ENCODE measurements around the gene NFAM1. TPM values are rescaled to one million over a fixed set of nuclear protein-coding genes. Genes with fewer than 3 reads are reported as not detected.

Gene NFAM1
- total RNA-seq, 2 donors from 2014 or later, result 0.74 to 3.5 TPM

DNA sequence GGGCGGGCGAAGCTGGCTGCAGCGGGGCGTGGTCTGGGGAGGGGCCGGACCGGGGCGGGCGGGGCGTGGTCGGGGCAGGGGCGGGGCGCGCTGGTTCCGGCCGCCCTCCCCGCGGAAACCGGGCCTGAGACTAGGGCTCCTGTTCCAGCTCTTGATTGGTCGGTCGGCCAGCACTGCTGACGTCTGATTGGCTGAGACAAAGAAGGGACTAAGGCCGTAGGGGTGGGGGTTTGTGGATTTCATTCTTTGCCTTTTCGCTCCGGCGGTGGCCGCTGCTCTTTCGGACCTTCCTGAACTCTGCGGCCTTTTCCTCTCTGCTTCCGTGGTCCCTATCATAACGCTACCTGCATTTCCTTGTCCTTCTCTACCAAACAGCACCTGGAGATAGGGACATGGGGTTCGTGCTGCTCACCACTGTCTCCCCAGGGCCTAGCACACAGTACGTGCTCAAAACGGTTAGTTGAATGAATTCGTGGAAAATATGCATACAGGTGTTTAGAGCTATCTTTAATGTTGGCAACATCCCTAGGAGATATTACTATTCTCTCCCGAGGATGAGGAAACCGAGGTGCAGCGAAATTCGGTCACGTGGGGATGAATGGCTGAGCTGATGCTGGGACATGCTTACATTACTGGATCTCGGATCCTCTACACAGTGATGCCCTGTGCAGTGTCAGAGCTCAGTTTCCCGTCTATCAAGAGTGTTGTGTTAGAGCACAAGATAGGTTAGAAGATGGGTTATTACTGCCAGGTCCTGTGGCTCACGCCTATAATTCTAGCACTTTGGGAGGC, 62.8 kb downstream of the NFAM1 start:
- H3K27ac ChIP-seq, result peak overlapping the region in 1 of 2 donors; percentile 57
- peak; percentile 96 for DNase-seq (ENCODE audit: low spot score)
- H3K27me3 ChIP-seq, result no peaks in the 10 kb centered on the region
- H3K4me1 ChIP-seq, result peaks cover 0 to 40% of the 10 kb centered on the region in 2 donors
- H3K4me3 ChIP-seq, result peak overlapping the region; percentile 46 to 63
- no peaks in the 10 kb centered on the region for H3K9me3 ChIP-seq
- H3K36me3 ChIP-seq, result no peaks in the 10 kb centered on the region
- TF ChIP-seq CTCF (IDR thresholded peaks at IDR 0.05), result no peak

- Histone ChIP-seq H3K27ac (peak overlapping the region in 1 of 2 donors; percentile 61), H3K36me3 (no peaks in the 10 kb centered on the region), H3K4me3 (peak overlapping the region; percentile 46 to 63), H3K27me3 (no peaks in the 10 kb centered on the region), H3K9me3 (no peaks in the 10 kb centered on the region), H3K4me1 (peaks cover 0 to 40% of the 10 kb centered on the region in 2 donors)
- no peak for TF ChIP-seq CTCF (IDR thresholded peaks at IDR 0.05)
- DNase-seq (ENCODE audit: low spot score), result no peak
Observed at GRCh38 chr22:42368379-42369249, 63.6 kb downstream of the NFAM1 start.

- Histone ChIP-seq H3K4me1 (peaks cover 0 to 40% of the 10 kb centered on the region in 2 donors), H3K9me3 (no peaks in the 10 kb centered on the region), H3K27me3 (no peaks in the 10 kb centered on the region), H3K36me3 (no peaks in the 10 kb centered on the region), H3K4me3 (peak overlapping the region; percentile 46 to 63), H3K27ac (peak overlapping the region in 1 of 2 donors; percentile 61)
- TF ChIP-seq CTCF (IDR thresholded peaks at IDR 0.05), result no peak
- no peak for DNase-seq (ENCODE audit: low spot score)
Observed at GRCh38 chr22:42367980-42368378, 64.2 kb downstream of the NFAM1 start.

DNA sequence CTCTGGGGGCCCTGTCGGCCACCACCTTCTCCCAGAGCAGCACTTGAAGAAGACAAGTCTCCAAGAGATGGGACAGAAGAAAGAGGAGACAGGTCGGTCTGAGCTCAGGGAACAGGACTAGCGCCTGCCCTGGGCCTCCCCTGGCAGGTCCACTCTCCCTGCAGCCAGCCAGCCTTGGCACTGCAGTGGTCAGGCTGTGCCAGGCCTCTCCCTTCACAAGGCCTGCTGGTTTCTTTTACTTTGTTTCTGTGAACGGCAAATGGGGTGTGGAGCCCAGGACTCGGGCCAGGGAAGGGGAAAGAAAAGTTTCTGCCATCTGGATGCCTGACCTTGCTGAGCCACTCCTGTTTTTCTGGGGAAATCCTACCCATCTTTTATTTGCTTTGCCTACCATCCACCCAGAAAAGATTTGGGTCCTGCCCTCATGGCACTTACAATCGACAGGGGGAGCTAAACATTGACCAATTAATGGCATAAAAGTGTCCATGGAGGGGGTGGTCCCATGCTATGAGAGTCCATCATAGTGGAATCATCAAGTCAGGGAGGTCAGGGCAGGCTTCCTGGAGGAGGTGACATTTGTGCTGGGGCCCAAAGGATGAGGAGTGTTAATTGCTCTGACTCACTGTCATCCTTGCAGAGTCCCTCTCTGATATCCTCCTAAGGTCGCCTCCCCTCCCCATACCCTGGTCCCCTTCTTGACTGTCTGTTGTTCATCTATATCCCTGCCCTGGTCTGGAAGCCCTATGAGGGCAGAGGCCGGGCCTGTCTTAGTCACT, 65.2 kb downstream of the NFAM1 start:
- Histone ChIP-seq H3K4me1 (peaks cover 0 to 40% of the 10 kb centered on the region in 2 donors), H3K9me3 (no peaks in the 10 kb centered on the region), H3K27ac (peak overlapping the region in 1 of 2 donors; percentile 10), H3K4me3 (no peak overlapping the region), H3K27me3 (no peaks in the 10 kb centered on the region), H3K36me3 (no peaks in the 10 kb centered on the region)
- TF ChIP-seq CTCF (IDR thresholded peaks at IDR 0.05), result no peak
- DNase-seq (ENCODE audit: low spot score), result no peak

DNA sequence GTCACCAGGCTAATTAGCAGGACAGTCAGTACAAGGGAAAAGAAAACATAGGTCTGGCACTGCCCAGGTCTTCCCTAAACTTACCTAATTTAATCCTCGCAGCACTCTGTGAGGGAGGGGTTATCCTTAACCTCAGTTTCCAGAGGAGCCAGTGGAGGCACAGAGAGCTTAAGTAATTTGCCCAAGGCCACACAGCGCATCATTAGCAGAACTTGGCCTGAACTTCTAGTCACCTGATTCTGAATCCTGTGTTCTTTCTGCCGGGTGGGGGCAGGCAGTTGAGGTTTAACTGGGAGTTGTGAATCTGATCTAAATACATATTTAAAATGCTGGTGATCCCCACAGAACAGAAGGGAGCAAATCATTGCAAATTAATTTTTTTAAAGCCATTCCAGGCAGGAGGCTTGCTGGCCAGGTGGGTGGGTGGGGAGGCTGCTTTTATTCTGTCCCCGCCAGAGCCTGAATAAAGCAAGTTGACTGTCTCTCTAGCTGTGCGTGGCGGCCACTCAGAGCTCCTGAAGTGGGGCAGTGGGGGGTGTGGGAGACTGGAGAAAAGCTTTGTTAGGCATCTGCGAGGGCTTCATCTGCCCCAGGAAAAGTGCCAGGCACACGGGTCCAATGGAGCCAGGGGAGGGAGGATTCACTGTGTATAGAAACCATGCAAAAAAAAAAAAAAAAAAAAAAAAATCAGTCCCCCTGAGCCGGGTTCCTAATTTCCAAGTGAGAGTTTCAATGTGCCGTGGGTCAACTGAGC, 66.1 kb downstream of the NFAM1 start:
- no peaks in the 10 kb centered on the region for H3K36me3 ChIP-seq
- no peak overlapping the region for H3K4me3 ChIP-seq
- no peak for TF ChIP-seq CTCF (IDR thresholded peaks at IDR 0.05)
- H3K27me3 ChIP-seq, result no peaks in the 10 kb centered on the region
- H3K27ac ChIP-seq, result peak overlapping the region; percentile 24 to 68
- H3K9me3 ChIP-seq, result no peaks in the 10 kb centered on the region
- H3K4me1 ChIP-seq, result peaks cover 0 to 40% of the 10 kb centered on the region in 2 donors
- DNase-seq (ENCODE audit: low spot score), result no peak
